COLO668 (cell line): ENCODE results near the gene LPIN1.
"Not testable (repeated sequence)": the region's sequence is repeated elsewhere in the genome, so short reads cannot be mapped to it uniquely, and the experiment has no call there.

Experiments
- DNase-seq: peaks from one replicate; lab custom pipeline; 2025; ENCODE audit not compliant: unreplicated experiment; lab: John Stamatoyannopoulos, UW

The LPIN1 gene

GRCh38 chr2:11715987-11716652 is 30.3 kb upstream of the LPIN1 start:
- DNase-seq = no peak

GRCh38 chr2:11716689-11717321 is 29.6 kb upstream of the LPIN1 start:
- DNase-seq = no peak

- DNase-seq = no peak
Observed at GRCh38 chr2:11717623-11718022, 28.8 kb upstream of the LPIN1 start.

GRCh38 chr2:11718606-11719005 is 27.8 kb upstream of the LPIN1 start:
- no peak for DNase-seq

GRCh38 chr2:11719230-11719977 is 27.0 kb upstream of the LPIN1 start:
- DNase-seq = no peak

GRCh38 chr2:11720752-11721151 is 25.7 kb upstream of the LPIN1 start:
- DNase-seq = no peak

- DNase-seq = no peak
Observed at GRCh38 chr2:11722292-11723060, 24.0 kb upstream of the LPIN1 start.

- no peak for DNase-seq
Observed at GRCh38 chr2:11723061-11723371, 23.4 kb upstream of the LPIN1 start.

- DNase-seq = no peak
Observed at GRCh38 chr2:11724151-11724550, 22.3 kb upstream of the LPIN1 start.

GRCh38 chr2:11726384-11726783 is 20.0 kb upstream of the LPIN1 start:
- DNase-seq = no peak

GRCh38 chr2:11729362-11730212 is 16.8 kb upstream of the LPIN1 start:
- no peak for DNase-seq

GRCh38 chr2:11731214-11731984 is 15.0 kb upstream of the LPIN1 start:
- DNase-seq = not testable (repeated sequence)

- no peak for DNase-seq
Observed at GRCh38 chr2:11732587-11732986, 13.8 kb upstream of the LPIN1 start.

- DNase-seq = not testable (repeated sequence)
Observed at GRCh38 chr2:11737852-11738251, 8.6 kb upstream of the LPIN1 start.

- peak; percentile 49 for DNase-seq
Observed at GRCh38 chr2:11738589-11739436, 7.6 kb upstream of the LPIN1 start.

- DNase-seq = no peak
Observed at GRCh38 chr2:11740723-11741122, 5.7 kb upstream of the LPIN1 start.

GRCh38 chr2:11742317-11742701 is 4.1 kb upstream of the LPIN1 start:
- DNase-seq = no peak

- no peak for DNase-seq
Observed at GRCh38 chr2:11742702-11743357, 3.6 kb upstream of the LPIN1 start.

- DNase-seq = no peak
Observed at GRCh38 chr2:11743366-11743765, 3.1 kb upstream of the LPIN1 start.
